NK-92 (cell line): ENCODE data around the gene CFD.
"Not testable (repeated sequence)": the region's sequence is repeated elsewhere in the genome, so short reads cannot be mapped to it uniquely, and the experiment has no call there.

ENCODE experiments used
- DNase-seq: peaks from one replicate; lab custom pipeline; 2025; ENCODE audit not compliant: unreplicated experiment; lab: John Stamatoyannopoulos, UW

The CFD gene

GRCh38 chr19:825897-826644, 33.4 kb upstream of the CFD start:
- no peak for DNase-seq

DNA sequence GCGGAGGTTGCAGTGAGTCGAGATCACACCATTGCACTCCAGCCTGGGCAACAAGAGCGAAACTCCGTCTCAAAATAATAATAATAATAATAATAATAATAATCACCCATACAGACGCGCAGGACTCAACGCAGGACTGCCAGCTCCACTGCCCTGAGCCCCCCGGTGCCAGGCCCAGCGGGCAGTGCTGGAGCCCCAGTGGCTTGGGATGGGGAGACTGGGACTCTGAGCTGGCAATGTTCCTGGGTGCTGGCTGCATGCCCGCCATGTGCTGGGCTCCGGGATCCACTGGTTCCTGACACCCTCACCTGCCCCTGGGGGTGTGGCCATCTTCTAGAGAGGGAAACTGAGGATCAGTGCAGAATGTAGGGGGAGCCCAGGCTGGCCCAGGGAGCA, 32.2 kb upstream of the CFD start:
- no peak for DNase-seq

GRCh38 chr19:827710-828321, 31.6 kb upstream of the CFD start, which contains the start of gene AZU1:
Gene AZU1 (plus strand): TSS chr19:827837. CDS start chr19:827847, 10 bp downstream.
- DNase-seq, result no peak

DNA sequence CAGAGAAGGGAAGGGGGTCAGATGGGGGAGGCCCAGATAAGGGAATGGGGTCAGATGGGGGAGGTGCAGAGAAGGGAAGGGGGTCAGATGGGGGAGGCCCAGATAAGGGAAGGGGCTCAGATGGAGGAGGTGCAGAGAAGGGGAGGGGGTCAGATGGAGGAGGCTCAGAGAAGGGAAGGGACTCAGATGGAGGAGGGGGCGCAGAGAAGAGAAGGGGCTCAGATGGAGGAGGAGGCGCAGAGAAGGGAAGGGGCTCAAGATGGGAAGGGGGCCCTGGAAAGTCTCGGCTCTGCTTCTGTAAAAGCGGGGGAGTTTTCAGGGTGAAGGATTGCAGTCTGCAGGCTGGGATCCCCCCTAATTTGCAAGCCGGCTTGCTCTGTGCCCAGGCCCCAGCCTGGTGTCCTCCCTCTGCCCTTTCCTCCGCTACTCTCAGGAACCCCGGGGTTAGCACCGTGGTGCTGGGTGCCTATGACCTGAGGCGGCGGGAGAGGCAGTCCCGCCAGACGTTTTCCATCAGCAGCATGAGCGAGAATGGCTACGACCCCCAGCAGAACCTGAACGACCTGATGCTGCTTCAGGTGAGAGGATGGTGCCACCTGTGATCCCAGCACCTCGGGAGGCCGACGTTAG, 30.2 kb upstream of the CFD start:
- no peak for DNase-seq

DNA sequence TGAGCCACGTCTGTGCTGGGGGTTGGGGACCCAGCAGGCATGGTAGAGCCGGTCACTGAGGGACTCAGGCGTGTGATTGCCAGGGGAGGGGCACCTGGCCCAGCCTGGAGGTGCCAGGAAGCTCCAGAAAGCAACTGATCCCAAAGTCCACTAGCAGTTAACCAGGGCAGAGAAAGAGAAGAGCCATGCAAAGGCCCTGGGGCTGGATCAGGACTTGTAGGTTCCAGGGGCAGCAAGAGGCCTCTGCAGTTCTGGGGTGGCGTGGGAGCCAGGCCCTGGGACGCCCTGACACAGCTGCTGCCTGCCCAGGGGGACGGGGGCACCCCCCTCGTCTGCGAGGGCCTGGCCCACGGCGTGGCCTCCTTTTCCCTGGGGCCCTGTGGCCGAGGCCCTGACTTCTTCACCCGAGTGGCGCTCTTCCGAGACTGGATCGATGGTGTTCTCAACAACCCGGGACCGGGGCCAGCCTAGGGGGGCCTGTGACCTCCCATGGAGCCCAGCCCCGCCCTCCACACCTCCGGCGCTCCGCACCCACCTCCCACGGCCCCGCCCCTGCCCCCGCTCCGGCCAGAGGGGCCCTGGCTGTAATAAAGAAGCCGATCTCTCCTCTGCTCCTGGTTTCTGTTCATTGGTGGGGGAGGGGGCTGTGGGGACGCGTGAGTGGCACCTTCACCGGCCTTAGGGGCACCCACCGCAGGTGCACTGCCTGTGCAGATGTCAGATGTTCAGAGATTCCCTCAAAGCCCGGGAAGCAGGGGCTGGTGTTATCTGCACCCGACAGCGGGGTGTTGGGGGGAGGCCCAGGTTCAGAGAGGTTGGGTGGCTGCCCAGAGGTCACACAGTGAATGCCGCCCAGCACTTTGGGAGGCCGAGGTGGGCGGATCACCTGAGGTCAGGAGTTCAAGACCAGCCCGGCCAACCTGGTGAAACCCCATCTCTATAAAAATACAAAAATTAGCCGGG, 27.8 kb upstream of the CFD start:
- no peak for DNase-seq

DNA sequence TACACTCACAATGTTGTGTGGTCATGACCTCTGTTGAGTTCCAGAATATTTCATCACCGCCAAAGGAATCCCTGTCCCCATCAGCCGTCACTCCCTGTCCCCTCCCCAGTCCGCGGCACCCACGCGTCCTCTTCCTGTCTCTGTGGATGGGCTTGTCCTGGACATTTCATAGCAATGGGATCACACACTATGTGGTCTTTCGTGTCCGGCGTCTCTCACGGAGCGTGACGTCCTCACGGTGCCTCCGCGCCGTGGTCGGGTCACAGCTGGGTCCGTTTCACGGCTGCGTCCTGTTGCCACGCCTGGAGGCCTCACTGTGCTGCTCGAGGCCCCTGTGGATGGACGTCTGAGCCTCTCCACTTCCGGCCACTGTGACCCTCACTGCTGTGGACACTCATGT, 25.2 kb upstream of the CFD start:
- no peak for DNase-seq

DNA sequence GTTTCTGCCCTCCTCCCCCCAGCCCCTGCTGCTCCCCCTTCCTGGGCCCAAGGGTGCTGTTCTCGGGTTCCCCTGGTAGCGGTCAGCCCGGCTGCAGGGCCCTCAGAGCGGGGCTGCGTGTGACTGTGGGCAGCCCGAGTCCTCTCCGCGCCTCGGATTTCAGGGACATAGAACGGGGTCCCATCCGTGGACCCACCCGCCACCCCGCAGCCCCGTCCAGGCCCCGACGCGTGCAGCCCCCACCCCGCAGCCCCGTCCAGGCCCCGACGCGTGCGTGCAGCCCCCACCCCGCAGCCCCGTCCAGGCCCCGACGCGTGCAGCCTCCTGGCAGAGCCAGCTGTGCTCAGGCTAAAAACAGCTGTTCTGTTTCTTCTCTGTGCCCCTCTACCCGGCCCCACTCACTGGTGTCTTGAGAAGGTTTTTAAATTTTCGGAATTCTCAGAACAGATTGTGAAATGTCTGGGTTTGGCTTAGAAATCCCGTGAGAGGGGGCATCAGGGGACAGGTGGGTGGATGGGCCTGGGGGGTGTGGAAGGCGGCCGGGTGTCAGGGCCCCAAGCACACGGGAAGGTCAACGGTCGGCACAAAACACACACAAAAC, 24.2 kb upstream of the CFD start:
- no peak for DNase-seq

DNA sequence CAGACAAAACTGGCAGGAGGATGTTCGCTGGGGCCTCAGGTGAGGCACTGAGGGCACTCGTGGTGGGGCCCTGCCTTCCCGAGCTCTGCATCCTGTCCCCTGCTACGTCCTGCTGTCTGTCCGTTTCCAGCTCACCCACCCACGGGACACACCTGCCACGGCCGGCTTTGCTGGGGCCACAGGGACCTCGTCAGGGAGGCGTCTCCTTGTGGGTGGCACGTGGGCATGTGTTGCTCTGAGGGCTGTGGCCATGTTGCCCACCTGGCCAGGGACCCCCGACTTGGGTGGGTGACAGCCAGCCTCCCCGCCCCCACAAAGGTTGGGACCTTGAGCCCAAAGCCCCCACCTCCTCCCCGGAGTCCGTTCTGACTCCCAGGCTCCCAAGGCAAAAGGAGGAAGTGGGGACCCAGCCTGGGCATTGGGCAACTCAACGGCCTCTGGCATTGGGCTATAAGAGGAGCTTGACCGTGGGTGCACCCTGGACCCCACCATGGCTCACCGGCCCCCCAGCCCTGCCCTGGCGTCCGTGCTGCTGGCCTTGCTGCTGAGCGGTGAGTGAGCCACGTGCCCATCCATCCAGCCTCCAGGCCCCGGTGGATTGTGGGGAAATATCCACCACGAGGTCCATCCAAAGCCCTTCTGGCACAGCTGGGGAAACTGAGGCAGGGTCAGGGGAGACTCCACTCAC, 18.8 kb upstream of the CFD start, which contains the start of gene PRTN3:
TSS of gene PRTN3 (plus strand) at position 481 of the 688 bp plus-strand sequence. CDS start at position 491, 10 bp downstream.
- no peak for DNase-seq

GRCh38 chr19:842802-843179, 16.7 kb upstream of the CFD start:
- DNase-seq, result not testable (repeated sequence)

DNA sequence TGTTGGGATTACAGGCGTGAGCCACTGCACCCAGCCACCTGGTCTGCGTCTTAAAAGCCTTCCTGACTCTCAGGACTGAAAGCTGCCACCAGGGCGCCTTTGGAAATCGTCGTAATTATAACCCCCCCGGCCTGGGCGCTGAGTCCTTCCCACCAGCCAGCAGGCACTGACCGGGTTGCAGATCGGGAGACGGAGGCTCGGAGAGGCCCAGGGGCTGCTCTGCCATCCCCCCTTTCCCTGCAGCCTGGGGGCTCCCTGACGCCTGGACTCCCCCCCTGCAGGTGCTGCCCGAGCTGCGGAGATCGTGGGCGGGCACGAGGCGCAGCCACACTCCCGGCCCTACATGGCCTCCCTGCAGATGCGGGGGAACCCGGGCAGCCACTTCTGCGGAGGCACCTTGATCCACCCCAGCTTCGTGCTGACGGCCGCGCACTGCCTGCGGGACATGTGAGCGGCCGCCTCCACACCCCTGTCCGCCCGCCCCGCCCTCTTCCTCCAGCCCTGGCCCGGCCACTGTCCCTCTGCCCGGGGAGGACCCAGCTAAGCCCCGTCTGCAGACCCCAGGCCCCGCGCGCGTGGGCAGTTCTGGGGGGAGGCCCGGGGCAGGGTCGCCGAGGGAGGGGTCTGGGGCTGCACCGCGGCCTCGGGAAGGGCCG, 16.2 kb upstream of the CFD start:
- DNase-seq, result no peak

GRCh38 chr19:843836-844545, 15.5 kb upstream of the CFD start:
- DNase-seq, result no peak

GRCh38 chr19:844546-844971, 14.9 kb upstream of the CFD start:
- DNase-seq, result no peak

DNA sequence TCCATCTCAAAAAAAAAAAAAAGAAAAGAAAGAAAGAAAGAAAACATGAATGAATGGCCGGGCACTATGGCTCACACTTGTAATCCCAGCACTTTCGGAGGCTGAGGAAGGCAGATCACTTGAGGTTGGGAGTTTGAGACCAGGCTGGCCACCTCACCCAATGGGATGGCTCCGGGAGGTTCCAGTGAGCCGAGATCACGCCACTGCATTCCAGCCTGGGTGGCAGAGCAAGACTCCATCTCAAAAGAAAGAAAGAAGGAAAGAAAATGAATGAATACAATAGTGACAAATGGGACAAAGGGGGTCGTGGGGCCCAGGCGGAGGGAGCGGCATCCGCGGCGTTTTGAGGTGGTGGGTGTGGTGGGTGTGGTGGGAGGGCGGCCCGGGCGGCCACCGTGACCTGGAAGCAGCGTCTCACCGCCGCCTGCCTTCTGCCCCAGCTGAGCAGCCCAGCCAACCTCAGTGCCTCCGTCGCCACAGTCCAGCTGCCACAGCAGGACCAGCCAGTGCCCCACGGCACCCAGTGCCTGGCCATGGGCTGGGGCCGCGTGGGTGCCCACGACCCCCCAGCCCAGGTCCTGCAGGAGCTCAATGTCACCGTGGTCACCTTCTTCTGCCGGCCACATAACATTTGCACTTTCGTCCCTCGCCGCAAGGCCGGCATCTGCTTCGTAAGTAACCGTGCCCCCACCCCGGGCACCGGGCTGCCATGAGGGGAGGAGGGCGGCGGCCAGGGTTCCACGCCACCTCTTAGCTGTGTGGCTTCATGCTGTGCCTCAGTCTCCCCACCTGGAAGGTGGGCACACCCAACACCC, 13.6 kb upstream of the CFD start:
- DNase-seq, result no peak

- no peak for DNase-seq
These were observed 11.0 kb upstream of the CFD start for GRCh38 chr19:848386-848921.

GRCh38 chr19:849195-849594, 10.3 kb upstream of the CFD start:
- DNase-seq, result not testable (repeated sequence)

GRCh38 chr19:850221-850978, 9.1 kb upstream of the CFD start:
- DNase-seq, result no peak

GRCh38 chr19:850979-851335, 8.5 kb upstream of the CFD start:
- DNase-seq, result no peak
